ENCODE data around the gene PARD3B. TPM values are rescaled to one million over a fixed set of nuclear protein-coding genes. Genes with fewer than 3 reads are reported as not detected.

PARD3B gene
- total and polyA plus RNA-seq, 2 of the 8 experiments (the other 6 are each of a cell fraction or from before 2014, with no cell fraction given), result 1.2 to 5.7 TPM

- H3K27me3 ChIP-seq (replicated peaks in 1 of 4; ENCODE audit: control insufficient read depth in 3 of 4, extremely low read depth in 1 of 4, insufficient read depth in 3 of 4, low read length in 3 of 4), result peaks cover 3 to 26% (median 18%) of the 10 kb centered on the region in 4 experiments
- ChIA-PET CTCF (ENCODE audit: partially characterized antibody) (interaction anchor here (1.0 to 1.3 kb wide), 2 partner anchors 9 to 13 kb away, joined by 3 to 5 read pairs; no protein-coding TSS in a partner anchor), POLR2A (ENCODE audit: partially characterized antibody) (interaction anchor here (0.7 kb wide), 1 partner anchor 9 kb away, joined by 3 read pairs; no protein-coding TSS in a partner anchor)
These were observed 3.6 kb upstream of the PARD3B start for GRCh38 chr2:204541637-204542036.

More at GRCh38 chr2:204541637-204542036, 3.6 kb upstream of the PARD3B start:
- peaks cover 0 to 9% (median 2%) of the 10 kb centered on the region in 4 experiments; a peak in 3 of 7 replicates for H3K4me1 ChIP-seq (replicated peaks in 1 of 4; ENCODE audit: control insufficient read depth in 3 of 4, insufficient read depth in 4 of 4, low read length in 3 of 4)
- FAIRE-seq (no peak), DNase-seq (ENCODE audit: low read depth in 1 of 2, low spot score in 2 of 2) (no peak)
- H3K18ac ChIP-seq (ENCODE audit: extremely low read depth, low read length), result no peak overlapping the region
- no peak overlapping the region for H4K91ac ChIP-seq (replicated peaks; ENCODE audit: insufficient read length, low read length)
- no peak overlapping the region for H3K4me3 ChIP-seq (ENCODE audit: extremely low read depth in 1 of 4, insufficient read depth in 2 of 4, low read depth in 3 of 4, low read length in 4 of 4)
- no peak overlapping the region for H2BK20ac ChIP-seq (ENCODE audit: low read length)
- H3K9ac ChIP-seq (replicated peaks in 1 of 4; ENCODE audit: extremely low read depth in 1 of 4, low read depth in 3 of 4, low read length in 3 of 4), result no peak overlapping the region
- H2BK5ac ChIP-seq (ENCODE audit: low read depth, low read length), result no peak overlapping the region
- no peak for TF ChIP-seq FOSL1 (IDR thresholded peaks at IDR 0.05; ENCODE audit: insufficient read depth, low read depth, low read length)
- TF ChIP-seq CHD1 (IDR thresholded peaks at IDR 0.05; ENCODE audit: low read depth, low read length), result no peak
- no peak for TF ChIP-seq YY1 (IDR thresholded peaks at IDR 0.05; ENCODE audit: low read depth, low read length)
- TF ChIP-seq NRF1 (IDR thresholded peaks at IDR 0.05; ENCODE audit: low read depth, low read length), result no peak
- H3K4ac ChIP-seq (replicated peaks; ENCODE audit: insufficient read length, low read depth, low read length), result no peak overlapping the region
- H3K23ac ChIP-seq (ENCODE audit: insufficient read length), result no peak overlapping the region
- H3K79me1 ChIP-seq (ENCODE audit: low read depth, low read length), result no peaks in the 10 kb centered on the region
- no peak overlapping the region for H3K14ac ChIP-seq (ENCODE audit: insufficient read length)
- H4K20me1 ChIP-seq (replicated peaks in 1 of 2; ENCODE audit: control insufficient read depth in 1 of 2, insufficient read depth in 2 of 2, low read length in 2 of 2), result peaks cover 0 to 2% of the 10 kb centered on the region in 2 experiments
- no peak overlapping the region for H2AFZ ChIP-seq (ENCODE audit: low read length)
- no peaks in the 10 kb centered on the region for H3K36me3 ChIP-seq (ENCODE audit: control insufficient read depth in 2 of 4, insufficient read depth in 4 of 4, low read length in 3 of 4)
- H4K8ac ChIP-seq (ENCODE audit: extremely low read depth, insufficient read depth, low read length), result no peak overlapping the region
- H4K5ac ChIP-seq (ENCODE audit: insufficient read length, low read depth, low read length), result no peak overlapping the region
- 97% methylated on average over 2 of the region's 2 CpGs; no CpG with 5 or more reads in 1 of the 2 experiments for WGBS, 2 experiments (ENCODE audit: extremely low coverage in 1 of 2, insufficient coverage in 1 of 2, insufficient read length in 1 of 2, insufficient replicate concordance in 2 of 2, low coverage in 1 of 2, low lambda C conversion rate in 2 of 2, missing lambda C conversion rate in 1 of 2)
- no peak overlapping the region for H2AK5ac ChIP-seq (ENCODE audit: low read depth, low read length)
- H3K9me3 ChIP-seq (ENCODE audit: insufficient read depth in 2 of 2, low read depth in 1 of 2, low read length in 1 of 2), result no peaks in the 10 kb centered on the region
- H3K27ac ChIP-seq (ENCODE audit: low read depth, low read length), result no peak overlapping the region
- H3K79me2 ChIP-seq (ENCODE audit: control insufficient read depth in 1 of 2, insufficient read depth in 2 of 2, low read length in 2 of 2), result no peaks in the 10 kb centered on the region
- H2BK120ac ChIP-seq (replicated peaks; ENCODE audit: low read depth, low read length), result no peak overlapping the region
- peaks cover 7% of the 10 kb centered on the region; the same call in 1 of the 2 replicates for H3K23me2 ChIP-seq (ENCODE audit: low read depth, low read length)
- H3K56ac ChIP-seq (replicated peaks; ENCODE audit: insufficient read length, low read depth, low read length), result no peak overlapping the region
- no peak overlapping the region for H2BK12ac ChIP-seq (ENCODE audit: low read depth, low read length)
- H2BK15ac ChIP-seq (ENCODE audit: low read length), result no peak overlapping the region
- H3K4me2 ChIP-seq (ENCODE audit: insufficient read depth in 1 of 2, low read depth in 2 of 2, low read length in 2 of 2), result no peak overlapping the region

Data from H1 (cell line).